Neural cell (in vitro differentiated cells): ENCODE measurements around the gene GMPPB.

Source experiments
- EZH2 ChIP-seq: fragments of 200-600, 300-800 bp; shearing (Covaris generic), sonication (generic); IDR thresholded peaks from 2 replicates; pipeline ENCODE4 v1.6.1; 2014; ENCODE audit warnings: antibody characterized with exemption, low read length, borderline replicate concordance, mild to moderate bottlenecking; ENCODE audit not compliant: insufficient read depth, poor library complexity, severe bottlenecking
- SMC3 ChIP-seq: fragments of 450-650 bp; conservative IDR thresholded peaks from 2 replicates; pipeline ENCODE4 v1.6.1; 2014; ENCODE audit warnings: antibody characterized with exemption, mild to moderate bottlenecking, moderate library complexity; ENCODE audit not compliant: poor library complexity
- TF ChIP-seq, protein P1 (sequence below): fragments of 450-650 bp; IDR thresholded peaks from 2 replicates; pipeline ENCODE4 v1.5.1; 2014; ENCODE audit warnings: antibody characterized with exemption, mild to moderate bottlenecking, moderate library complexity; ENCODE audit not compliant: poor library complexity, severe bottlenecking

DNA sequence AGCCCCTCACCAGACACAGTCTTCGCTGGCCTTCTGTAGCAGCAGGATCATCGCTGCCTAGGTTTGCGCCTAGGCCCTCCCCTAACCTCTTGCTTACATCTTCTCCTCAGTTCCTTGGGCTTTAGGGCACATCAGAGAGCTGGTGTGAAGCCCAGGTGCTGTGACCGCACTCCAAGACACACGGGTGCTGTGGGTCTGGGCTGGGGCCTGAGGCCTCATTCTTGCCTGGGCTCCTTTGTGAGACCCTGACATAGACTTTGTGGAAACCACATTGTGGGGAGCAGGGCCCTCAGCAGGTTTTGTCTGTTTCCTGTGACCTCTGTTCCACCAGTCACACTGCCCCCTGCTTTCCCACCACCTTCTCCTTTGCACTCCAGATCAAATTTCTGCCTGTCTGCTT lies 12.3 kb downstream of the GMPPB start:
- TF ChIP-seq SMC3: no peak
- TF ChIP-seq, protein P1, sequence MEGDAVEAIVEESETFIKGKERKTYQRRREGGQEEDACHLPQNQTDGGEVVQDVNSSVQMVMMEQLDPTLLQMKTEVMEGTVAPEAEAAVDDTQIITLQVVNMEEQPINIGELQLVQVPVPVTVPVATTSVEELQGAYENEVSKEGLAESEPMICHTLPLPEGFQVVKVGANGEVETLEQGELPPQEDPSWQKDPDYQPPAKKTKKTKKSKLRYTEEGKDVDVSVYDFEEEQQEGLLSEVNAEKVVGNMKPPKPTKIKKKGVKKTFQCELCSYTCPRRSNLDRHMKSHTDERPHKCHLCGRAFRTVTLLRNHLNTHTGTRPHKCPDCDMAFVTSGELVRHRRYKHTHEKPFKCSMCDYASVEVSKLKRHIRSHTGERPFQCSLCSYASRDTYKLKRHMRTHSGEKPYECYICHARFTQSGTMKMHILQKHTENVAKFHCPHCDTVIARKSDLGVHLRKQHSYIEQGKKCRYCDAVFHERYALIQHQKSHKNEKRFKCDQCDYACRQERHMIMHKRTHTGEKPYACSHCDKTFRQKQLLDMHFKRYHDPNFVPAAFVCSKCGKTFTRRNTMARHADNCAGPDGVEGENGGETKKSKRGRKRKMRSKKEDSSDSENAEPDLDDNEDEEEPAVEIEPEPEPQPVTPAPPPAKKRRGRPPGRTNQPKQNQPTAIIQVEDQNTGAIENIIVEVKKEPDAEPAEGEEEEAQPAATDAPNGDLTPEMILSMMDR: no peak
- no peak for TF ChIP-seq EZH2
